Measurements from ENCODE around the gene KRT77.

KRT77 gene

GRCh38 chr12:52650520-52651081 lies 52.7 kb downstream of the KRT77 start:
- DNase-seq: no peak

GRCh38 chr12:52649066-52649465 lies 54.3 kb downstream of the KRT77 start:
- DNase-seq: no peak

GRCh38 chr12:52648012-52648550 lies 55.2 kb downstream of the KRT77 start:
- DNase-seq: no peak

GRCh38 chr12:52647601-52648000 lies 55.7 kb downstream of the KRT77 start:
- DNase-seq: no peak

GRCh38 chr12:52646613-52647012 lies 56.7 kb downstream of the KRT77 start:
- DNase-seq: no peak

- no peak for DNase-seq
Observed at GRCh38 chr12:52645982-52646381, 57.3 kb downstream of the KRT77 start.

- DNase-seq: no peak
Observed at GRCh38 chr12:52645120-52645761, 58.1 kb downstream of the KRT77 start.

GRCh38 chr12:52644078-52644415 lies 59.3 kb downstream of the KRT77 start:
- no peak for DNase-seq

- no peak for DNase-seq
Observed at GRCh38 chr12:52643233-52644077, 59.9 kb downstream of the KRT77 start.

GRCh38 chr12:52641468-52641867 lies 61.9 kb downstream of the KRT77 start:
- DNase-seq: no peak
